ENCODE results near the gene LMAN1L. TPM values are rescaled to one million over a fixed set of nuclear protein-coding genes. Genes with fewer than 3 reads are reported as not detected.
A peak's percentile ranks its signal among the peaks of the same experiment; 100 is the strongest.

LMAN1L gene
- total RNA-seq, 6 experiments from 2014 or later: not detected

DNA sequence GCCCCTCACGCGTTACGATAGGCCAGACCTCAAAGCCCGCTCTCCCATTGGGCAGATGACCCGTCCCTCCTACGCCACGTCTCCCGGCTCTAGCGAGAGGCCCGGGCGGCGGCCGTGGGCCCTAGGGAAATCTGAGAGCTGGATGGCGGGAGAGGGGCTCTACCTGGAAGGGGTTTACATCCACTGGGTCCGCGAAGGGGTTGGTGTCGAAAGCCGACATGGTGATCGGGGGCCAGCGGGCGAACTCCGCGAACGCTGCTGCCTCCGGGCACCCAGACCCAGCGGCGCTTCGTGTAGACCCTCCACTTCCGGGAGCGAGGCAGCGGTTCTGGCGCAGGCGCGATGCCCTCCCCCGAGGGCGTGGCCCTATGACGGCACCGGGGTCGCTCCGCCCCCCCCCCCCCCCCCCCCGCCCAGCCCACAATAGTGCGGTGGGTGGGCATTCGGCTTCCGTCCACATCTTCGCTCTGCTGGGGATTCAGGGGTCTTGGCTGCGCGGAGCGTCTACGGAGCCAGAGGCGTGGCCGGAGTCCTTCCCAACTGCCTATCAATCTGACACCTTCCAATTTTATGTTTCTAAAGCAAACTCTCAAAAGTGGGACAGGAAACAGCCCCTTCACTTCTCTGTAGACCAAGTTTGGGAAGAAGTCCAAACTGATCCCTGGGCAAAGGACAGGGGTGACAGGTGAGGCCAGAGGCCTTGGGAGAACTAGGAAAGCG is 60.6 kb downstream of the LMAN1L start, which contains the start of gene SCAMP2:
Gene SCAMP2 (minus strand): TSS at position 330 of the 720 bp plus-strand sequence. CDS start 110 bp downstream, at position 220.
- Mint-ChIP-seq H3K36me3 (ENCODE audit: low read depth) (peaks cover 10% of the 10 kb centered on the region), H3K9me3 (no peaks in the 10 kb centered on the region), H3K27ac (peak within 1 kb of the TSS; percentile 96), H3K4me3 (peak within 1 kb of the TSS; percentile 99), H3K4me1 (ENCODE audit: low read depth) (peaks cover 34% of the 10 kb centered on the region), H3K27me3 (ENCODE audit: insufficient read depth) (peaks cover 9% of the 10 kb centered on the region)
- TF ChIP-seq CTCF (IDR thresholded peaks at IDR 0.05): no peak
- peak; percentile 88 for DNase-seq

GRCh38 chr15:74873756-74874424 is 61.3 kb downstream of the LMAN1L start:
- Mint-ChIP-seq H3K27me3 (ENCODE audit: insufficient read depth) (peaks cover 9% of the 10 kb centered on the region), H3K9me3 (no peaks in the 10 kb centered on the region), H3K4me1 (ENCODE audit: low read depth) (peaks cover 32% of the 10 kb centered on the region), H3K36me3 (ENCODE audit: low read depth) (peaks cover 10% of the 10 kb centered on the region), H3K27ac (peak overlapping the region; percentile 96; the same call in 1 of the 2 replicates), H3K4me3 (peak overlapping the region; percentile 99)
- TF ChIP-seq CTCF (IDR thresholded peaks at IDR 0.05): no peak
- DNase-seq: no peak

Small RNA genes within 50 kb of the gene (microRNA-seq; reads per million reads assigned to microRNA genes)
- not detected for gene MIR4513
- not detected for gene MIR6882

Other genes with a start within 250 kb of the LMAN1L start
- 10 to 100 TPM; 45.4 to 53.0 (median 46.9) TPM for gene CLK3, start 197.0 kb upstream of the LMAN1L start, total RNA-seq (2021; fragmentation: NEBNext Ultra II Directional; extraction: Animal tissue kit (Norgen Biotek cat#: 25700))
- 10 to 100 TPM; 37.2 to 46.8 (median 40.8) TPM for gene EDC3, start 116.8 kb upstream of the LMAN1L start, total RNA-seq (2021; fragmentation: NEBNext Ultra II Directional; extraction: Animal tissue kit (Norgen Biotek cat#: 25700))
- gene CYP1A1, start 87.3 kb upstream of the LMAN1L start, total RNA-seq (2021; fragmentation: NEBNext Ultra II Directional; extraction: Animal tissue kit (Norgen Biotek cat#: 25700)): not detected
- not detected for gene CYP1A2, start 64.0 kb upstream of the LMAN1L start, total RNA-seq (2021; fragmentation: NEBNext Ultra II Directional; extraction: Animal tissue kit (Norgen Biotek cat#: 25700))
- gene CSK, start 30.8 kb upstream of the LMAN1L start, total RNA-seq (2021; fragmentation: NEBNext Ultra II Directional; extraction: Animal tissue kit (Norgen Biotek cat#: 25700)): 10 to 100 TPM; 48.8 to 59.0 (median 53.3) TPM
- under 1 TPM in 1 of 6 experiments, not detected in 5; 0.09 TPM for gene CPLX3, start 13.8 kb downstream of the LMAN1L start, total RNA-seq (2021; fragmentation: NEBNext Ultra II Directional; extraction: Animal tissue kit (Norgen Biotek cat#: 25700))
- gene ULK3, start 30.3 kb downstream of the LMAN1L start, total RNA-seq (2021; fragmentation: NEBNext Ultra II Directional; extraction: Animal tissue kit (Norgen Biotek cat#: 25700)): 10 to 100 TPM; 12.5 to 18.9 (median 16.1) TPM
- gene SCAMP2, start 60.5 kb downstream of the LMAN1L start, total RNA-seq (2021; fragmentation: NEBNext Ultra II Directional; extraction: Animal tissue kit (Norgen Biotek cat#: 25700)): 10 to 100 TPM; 70.1 to 86.1 (median 75.9) TPM
- gene MPI, start 77.2 kb downstream of the LMAN1L start, total RNA-seq (2021; fragmentation: NEBNext Ultra II Directional; extraction: Animal tissue kit (Norgen Biotek cat#: 25700)): 10 to 100 TPM; 32.3 to 43.0 (median 35.4) TPM
- 10 to 100 TPM; 40.6 to 61.4 (median 51.8) TPM for gene FAM219B, start 94.0 kb downstream of the LMAN1L start, total RNA-seq (2021; fragmentation: NEBNext Ultra II Directional; extraction: Animal tissue kit (Norgen Biotek cat#: 25700))
- 100 to 1,000 TPM; 181 to 189 (median 186) TPM for gene COX5A, start 125.2 kb downstream of the LMAN1L start, total RNA-seq (2021; fragmentation: NEBNext Ultra II Directional; extraction: Animal tissue kit (Norgen Biotek cat#: 25700))
- 1 to 10 TPM in 5 of 6 experiments, under 1 TPM in 1; 0.76 to 1.7 (median 1.5) TPM for gene RPP25, start 143.9 kb downstream of the LMAN1L start, total RNA-seq (2021; fragmentation: NEBNext Ultra II Directional; extraction: Animal tissue kit (Norgen Biotek cat#: 25700))
- 10 to 100 TPM in 2 of 6 experiments, 1 to 10 TPM in 4; 6.4 to 11.2 (median 6.9) TPM for gene SCAMP5, start 182.7 kb downstream of the LMAN1L start, total RNA-seq (2021; fragmentation: NEBNext Ultra II Directional; extraction: Animal tissue kit (Norgen Biotek cat#: 25700))
- 10 to 100 TPM in 5 of 6 experiments, 1 to 10 TPM in 1; 9.8 to 12.3 (median 11.2) TPM for gene PPCDC, start 210.8 kb downstream of the LMAN1L start, total RNA-seq (2021; fragmentation: NEBNext Ultra II Directional; extraction: Animal tissue kit (Norgen Biotek cat#: 25700))

Measured in HFFc6 (cell line).